IMR-90 (cell line): ENCODE measurements around the gene CRYGN. TPM values are rescaled to one million over a fixed set of nuclear protein-coding genes. Genes with fewer than 3 reads are reported as not detected.

Experiments
- ATAC-seq: fragments of 200-7000 bp; cut with Tn5 transposase; 2 replicates; pipeline ENCODE4 v1.9.1; 2020; ENCODE audit warnings: low read depth, mild to moderate bottlenecking, moderate library complexity
- BruUV-seq: library from RNA; stranded (reverse); fragments of 400-500 nt; replicated peaks from 2 replicates; lab custom pipeline; 2021; lab: Mats Ljungman, UMichigan
- CTCF ChIA-PET: fragments of 300-600 bp; formaldehyde crosslinking; extraction: SDS; loops from one replicate; lab custom pipeline; 2021; ENCODE audit warnings: antibody characterized with exemption; lab: Yijun Ruan, JAX
- POLR2A ChIA-PET: fragments of 300-600 bp; sonication (Branson Sonifier 250); formaldehyde crosslinking; loops from one replicate; lab custom pipeline; 2022; ENCODE audit warnings: antibody characterized with exemption; ENCODE audit not compliant: unreplicated experiment; lab: Charles Lee
- DNase-seq: peaks from one replicate; pipeline ENCODE4 v3.0.0; 2013
- H2AFZ ChIP-seq: replicated peaks from 2 replicates; pipeline ENCODE3; 2013; ENCODE audit warnings: low read length, mild to moderate bottlenecking; ENCODE audit not compliant: poor library complexity
- H2AK5ac ChIP-seq: 2 replicates; pipeline ENCODE4 v1.6.1; 2013; ENCODE audit warnings: low read depth, low read length, inconsistent platforms
- H2AK9ac ChIP-seq: replicated peaks from 2 replicates; pipeline ENCODE3; 2013; ENCODE audit warnings: mild to moderate bottlenecking, low read depth, low read length, moderate library complexity; ENCODE audit not compliant: poor library complexity
- H2BK120ac ChIP-seq: 2 replicates; pipeline ENCODE4 v1.6.1; 2013; ENCODE audit warnings: low read depth, low read length, inconsistent platforms
- H2BK15ac ChIP-seq: 3 replicates; pipeline ENCODE4 v1.6.1; 2013; ENCODE audit warnings: low read depth, low read length, inconsistent platforms
- H2BK20ac ChIP-seq: 2 replicates; pipeline ENCODE4 v1.6.1; 2013; ENCODE audit warnings: low read depth, mild to moderate bottlenecking, inconsistent platforms, low read length, moderate library complexity
- H2BK5ac ChIP-seq: 2 replicates; pipeline ENCODE4 v1.6.1; 2013; ENCODE audit warnings: mild to moderate bottlenecking, low read depth, low read length, inconsistent platforms; ENCODE audit not compliant: poor library complexity, severe bottlenecking
- H3K14ac ChIP-seq: replicated peaks from 2 replicates; pipeline ENCODE4 v1.6.1; 2013; ENCODE audit warnings: low read depth, low read length, inconsistent platforms
- H3K18ac ChIP-seq: 2 replicates; pipeline ENCODE4 v1.6.1; 2013; ENCODE audit warnings: low read depth, low read length, control low read depth
- H3K23ac ChIP-seq: 2 replicates; pipeline ENCODE4 v1.6.1; 2013; ENCODE audit warnings: low read depth, low read length, inconsistent platforms
- H3K27ac ChIP-seq: 2 replicates; pipeline ENCODE4 v1.5.1; 2013; ENCODE audit warnings: mild to moderate bottlenecking, control low read depth, low read length; ENCODE audit not compliant: insufficient read depth
- H3K27me3 ChIP-seq: 2 replicates; pipeline ENCODE4 v1.6.1; 2013; ENCODE audit warnings: low read length; ENCODE audit not compliant: control insufficient read depth, insufficient read depth
- H3K36me3 ChIP-seq: 2 replicates; pipeline ENCODE4 v1.6.1; 2013; ENCODE audit warnings: low read length, mixed read lengths; ENCODE audit not compliant: control insufficient read depth, insufficient read depth
- H3K4ac ChIP-seq: 2 replicates; pipeline ENCODE4 v1.6.1; 2013; ENCODE audit warnings: low read depth, low read length, inconsistent platforms
- H3K4me1 ChIP-seq: 2 replicates; pipeline ENCODE4 v1.6.1; 2013; ENCODE audit warnings: low read length, mixed read lengths; ENCODE audit not compliant: control insufficient read depth, insufficient read depth
- H3K4me2 ChIP-seq: 2 replicates; pipeline ENCODE4 v1.6.1; 2013; ENCODE audit warnings: low read depth, mild to moderate bottlenecking, control low read depth, low read length, moderate library complexity
- H3K4me3 ChIP-seq: 2 replicates; pipeline ENCODE4 v1.5.1; 2013; ENCODE audit warnings: low read depth, mild to moderate bottlenecking, control low read depth, low read length, moderate library complexity; ENCODE audit not compliant: insufficient read depth
- H3K56ac ChIP-seq: 2 replicates; pipeline ENCODE4 v1.6.1; 2013; ENCODE audit warnings: low read length, inconsistent platforms; ENCODE audit not compliant: insufficient read depth; ENCODE audit errors: extremely low read depth
- H3K79me1 ChIP-seq, 2 experiments: 2 replicates each; pipeline ENCODE4 v1.6.1; 2013; ENCODE audit warnings: low read length in 2 of 2, inconsistent platforms in 1 of 2, low read depth in 1 of 2
- H3K9ac ChIP-seq: 2 replicates; pipeline ENCODE4 v1.6.1; 2013; ENCODE audit warnings: low read depth, low read length, control low read depth
- H3K9me1 ChIP-seq: 2 replicates; pipeline ENCODE4 v1.6.1; 2013; ENCODE audit warnings: low read length, inconsistent platforms; ENCODE audit not compliant: insufficient read depth
- H3K9me3 ChIP-seq: 2 replicates; pipeline ENCODE4 v1.6.1; 2013; ENCODE audit warnings: low read length; ENCODE audit not compliant: control insufficient read depth, insufficient read depth
- H4K20me1 ChIP-seq: 2 replicates; pipeline ENCODE4 v1.6.1; 2013; ENCODE audit warnings: low read length, inconsistent platforms; ENCODE audit not compliant: insufficient read depth
- H4K5ac ChIP-seq: 2 replicates; pipeline ENCODE4 v1.6.1; 2013; ENCODE audit warnings: mild to moderate bottlenecking, low read depth, low read length, control low read depth
- H4K8ac ChIP-seq, 2 experiments: 2 replicates each; pipeline ENCODE4 v1.6.1; 2013; ENCODE audit warnings: low read depth in 2 of 2, low read length in 2 of 2, control low read depth in 1 of 2, inconsistent platforms in 1 of 2
- H4K91ac ChIP-seq: 2 replicates; pipeline ENCODE4 v1.6.1; 2013; ENCODE audit warnings: low read depth, low read length, inconsistent platforms; ENCODE audit not compliant: insufficient read depth
- BHLHE40 ChIP-seq: fragments of 150-350 bp; IDR thresholded peaks from 2 replicates; pipeline ENCODE4 v1.6.1; 2016; ENCODE audit warnings: mild to moderate bottlenecking, low read depth, low read length
- CEBPB ChIP-seq: IDR thresholded peaks from 2 replicates; pipeline ENCODE4 v1.6.1; 2012; ENCODE audit warnings: low read depth, low read length, improper control_type of control experiment
- CHD1 ChIP-seq: IDR thresholded peaks from 2 replicates; pipeline ENCODE4 v1.6.1; 2012; ENCODE audit warnings: low read depth, low read length, improper control_type of control experiment
- CTCF ChIP-seq: conservative IDR thresholded peaks from 2 replicates; pipeline ENCODE4 v1.5.1; 2012; ENCODE audit warnings: mild to moderate bottlenecking, low read depth, low read length, improper control_type of control experiment
- ELK1 ChIP-seq: fragments of 150-350 bp; IDR thresholded peaks from 2 replicates; pipeline ENCODE4 v1.6.1; 2016; ENCODE audit warnings: low read depth, mild to moderate bottlenecking, low read length, moderate library complexity, borderline replicate concordance
- FOS ChIP-seq: fragments of 150-350 bp; IDR thresholded peaks from 2 replicates; pipeline ENCODE4 v1.6.1; 2016; ENCODE audit warnings: low read depth, low read length
- MAFK ChIP-seq: IDR thresholded peaks from 2 replicates; pipeline ENCODE4 v1.6.1; 2012; ENCODE audit warnings: low read depth, low read length, improper control_type of control experiment
- MAZ ChIP-seq: IDR thresholded peaks from 2 replicates; pipeline ENCODE4 v1.6.1; 2012; ENCODE audit warnings: low read depth, mild to moderate bottlenecking, low read length, improper control_type of control experiment, moderate library complexity, borderline replicate concordance
- MXI1 ChIP-seq: IDR thresholded peaks from 2 replicates; pipeline ENCODE4 v1.6.1; 2012; ENCODE audit warnings: low read depth, mild to moderate bottlenecking, low read length, moderate library complexity, borderline replicate concordance
- NFE2L2 ChIP-seq: fragments of 150-350 bp; IDR thresholded peaks from 2 replicates; pipeline ENCODE4 v1.6.1; 2016; ENCODE audit warnings: low read depth, mild to moderate bottlenecking, low read length
- POLR2A ChIP-seq: IDR thresholded peaks from 2 replicates; pipeline ENCODE4 v1.6.1; 2012; ENCODE audit warnings: mild to moderate bottlenecking, low read depth, low read length
- RAD21 ChIP-seq: IDR thresholded peaks from 2 replicates; pipeline ENCODE4 v1.6.1; 2012; ENCODE audit warnings: low read length, improper control_type of control experiment
- RCOR1 ChIP-seq: IDR thresholded peaks from 2 replicates; pipeline ENCODE4 v1.6.1; 2012; ENCODE audit warnings: mild to moderate bottlenecking, low read length, improper control_type of control experiment; ENCODE audit not compliant: insufficient replicate concordance
- RFX5 ChIP-seq: IDR thresholded peaks from 2 replicates; pipeline ENCODE4 v1.8.0; 2012; ENCODE audit warnings: low read depth, mild to moderate bottlenecking, low read length, moderate library complexity
- SMC3 ChIP-seq: fragments of 150-350 bp; IDR thresholded peaks from 2 replicates; pipeline ENCODE4 v1.6.1; 2016; ENCODE audit warnings: low read depth, mild to moderate bottlenecking, antibody characterized with exemption, low read length, moderate library complexity
- WGBS, 2 experiments: methylation state at CpG; one replicate each; pipeline versions ENCODE4 v1.1.5 to v1.1.7; 2013; ENCODE audit warnings: missing lambda C conversion rate in 2 of 2; ENCODE audit not compliant: insufficient read length in 1 of 2; ENCODE audit errors: extremely low coverage in 2 of 2; 5-methylcytosine and 5-hydroxymethylcytosine counted together
- dilution Hi-C: fragments of 300-500 bp; cut with HindIII; formaldehyde crosslinking; loops from one replicate; pipeline ENCODE4 v1.14.3; 2018; ENCODE audit warnings: low sequenced_read_pairs; ENCODE audit not compliant: unreplicated experiment
- in situ Hi-C: fragments of 300-500 bp; cut with MboI; formaldehyde crosslinking; loops from 3 replicates; pipeline ENCODE4 v1.14.3; 2019; ENCODE audit warnings: low sequenced_read_pairs, inconsistent platforms, mixed read lengths
- intact Hi-C: fragments of 100-400 bp; cut with micrococcal nuclease; formaldehyde crosslinking; loops from 2 replicates; pipeline ENCODE4 v1.10.0; 2022
- polyA plus RNA-seq, 3 experiments: library from polyadenylated mRNA; depleted of rRNA; stranded (reverse); fragments of >200 nt; gene quantifications; 2 replicates each; pipeline ENCODE4 v1.2.3, GENCODE V29; 2012; ENCODE audit warnings: low replicate concordance in 1 of 3
- total RNA-seq: library from RNA; depleted of rRNA; stranded (reverse); fragments of >200 nt; gene quantifications from 2 replicates; pipeline ENCODE4 v1.2.3, GENCODE V29; 2012

CRYGN gene
- total and polyA plus RNA-seq, 2 of the 4 experiments (the other 2 are of a cell fraction): not detected

GRCh38 chr7:151406051-151406875, 33.7 kb downstream of the CRYGN start:
- H3K14ac ChIP-seq: no peak overlapping the region
- dilution Hi-C loops (no loop called here), in situ Hi-C loops (no loop called here), intact Hi-C loops (no loop called here)
- H4K91ac ChIP-seq: no peak overlapping the region
- H2AK9ac ChIP-seq: no peak overlapping the region
- H3K9ac ChIP-seq: no peak overlapping the region
- no peak overlapping the region for H4K5ac ChIP-seq
- no peak overlapping the region for H3K18ac ChIP-seq
- H3K56ac ChIP-seq: no peak overlapping the region
- no peak overlapping the region for H3K4me3 ChIP-seq
- H2AK5ac ChIP-seq: no peak overlapping the region
- H3K27me3 ChIP-seq: peaks cover 43% of the 10 kb centered on the region
- H3K23ac ChIP-seq: no peak overlapping the region
- DNase-seq (no peak), ATAC-seq (no peak)
- H3K4me1 ChIP-seq: peaks cover 5% of the 10 kb centered on the region; the same call in 1 of the 2 replicates
- 0 out of 2 replicates have a peak, but pooled peaks cover 3% of the 10 kb centered on the region for H3K9me1 ChIP-seq
- H3K9me3 ChIP-seq: no peaks in the 10 kb centered on the region
- BruUV-seq: no TSS peak
- no peak overlapping the region for H2BK5ac ChIP-seq
- POLR2A ChIA-PET: no interaction called here
- no peak overlapping the region for H2BK20ac ChIP-seq
- no peaks in the 10 kb centered on the region for H3K79me1 ChIP-seq
- H2AFZ ChIP-seq: no peak overlapping the region
- H3K27ac ChIP-seq: no peak overlapping the region
- no peak overlapping the region for H3K4me2 ChIP-seq
- H2BK15ac ChIP-seq: no peak overlapping the region
- H3K36me3 ChIP-seq: no peaks in the 10 kb centered on the region
- CTCF ChIA-PET: no interaction called here
- H4K8ac ChIP-seq: no peak overlapping the region
- H4K20me1 ChIP-seq: no peaks in the 10 kb centered on the region
- H3K4ac ChIP-seq: no peak overlapping the region
- no peak overlapping the region for H2BK120ac ChIP-seq
- WGBS, 2 experiments: 89% methylated on average over 12 of the region's 24 CpGs; no CpG with 5 or more reads in 1 of the 2 experiments
- TF ChIP-seq FOS: no peak
- no peak for TF ChIP-seq CTCF
- no peak for TF ChIP-seq ELK1
- TF ChIP-seq BHLHE40: no peak
- no peak for TF ChIP-seq MXI1
- no peak for TF ChIP-seq NFE2L2
- no peak for TF ChIP-seq MAZ
- TF ChIP-seq RCOR1: no peak
- no peak for TF ChIP-seq RAD21
- TF ChIP-seq RFX5: no peak
- no peak for TF ChIP-seq SMC3
- no peak for TF ChIP-seq CHD1
- TF ChIP-seq MAFK: no peak
- TF ChIP-seq POLR2A: no peak
- TF ChIP-seq CEBPB: no peak
